ENCODE measurements around the gene PPP4C. TPM values are rescaled to one million over a fixed set of nuclear protein-coding genes. Genes with fewer than 3 reads are reported as not detected.
"Not testable (repeated sequence)": the region's sequence is repeated elsewhere in the genome, so short reads cannot be mapped to it uniquely, and the experiment has no call there.

Gene PPP4C
- total RNA-seq, 1 donor: 178 TPM

- Histone ChIP-seq H3K27me3 (ENCODE audit: insufficient read depth, low read length) (no peaks in the 10 kb centered on the region), H2AFZ (ENCODE audit: low read length) (no peak overlapping the region), H3K79me2 (ENCODE audit: insufficient read depth, low read length) (no peaks in the 10 kb centered on the region), H4K20me1 (ENCODE audit: insufficient read depth, low read length) (peaks cover 4% of the 10 kb centered on the region), H3K4me1 (ENCODE audit: insufficient read depth, low read length) (peaks cover 6% of the 10 kb centered on the region), H3K4me2 (ENCODE audit: insufficient read depth, low read length) (no peak overlapping the region), H3K4me3 (ENCODE audit: insufficient read depth, low read length) (no peak overlapping the region), H3K9me3 (ENCODE audit: low read depth, low read length) (no peaks in the 10 kb centered on the region), H3K27ac (ENCODE audit: low read depth, low read length) (no peak overlapping the region), H3K36me3 (ENCODE audit: insufficient read depth, low read length) (peaks cover 59% of the 10 kb centered on the region)
- no peak for DNase-seq (ENCODE audit: insufficient read length, low spot score, missing footprints)
- TF ChIP-seq, protein P1, sequence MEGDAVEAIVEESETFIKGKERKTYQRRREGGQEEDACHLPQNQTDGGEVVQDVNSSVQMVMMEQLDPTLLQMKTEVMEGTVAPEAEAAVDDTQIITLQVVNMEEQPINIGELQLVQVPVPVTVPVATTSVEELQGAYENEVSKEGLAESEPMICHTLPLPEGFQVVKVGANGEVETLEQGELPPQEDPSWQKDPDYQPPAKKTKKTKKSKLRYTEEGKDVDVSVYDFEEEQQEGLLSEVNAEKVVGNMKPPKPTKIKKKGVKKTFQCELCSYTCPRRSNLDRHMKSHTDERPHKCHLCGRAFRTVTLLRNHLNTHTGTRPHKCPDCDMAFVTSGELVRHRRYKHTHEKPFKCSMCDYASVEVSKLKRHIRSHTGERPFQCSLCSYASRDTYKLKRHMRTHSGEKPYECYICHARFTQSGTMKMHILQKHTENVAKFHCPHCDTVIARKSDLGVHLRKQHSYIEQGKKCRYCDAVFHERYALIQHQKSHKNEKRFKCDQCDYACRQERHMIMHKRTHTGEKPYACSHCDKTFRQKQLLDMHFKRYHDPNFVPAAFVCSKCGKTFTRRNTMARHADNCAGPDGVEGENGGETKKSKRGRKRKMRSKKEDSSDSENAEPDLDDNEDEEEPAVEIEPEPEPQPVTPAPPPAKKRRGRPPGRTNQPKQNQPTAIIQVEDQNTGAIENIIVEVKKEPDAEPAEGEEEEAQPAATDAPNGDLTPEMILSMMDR (IDR thresholded peaks at IDR 0.05; ENCODE audit: extremely low read depth, low read depth, low read length): no peak
Measured at GRCh38 chr16:30114411-30114810, 38.6 kb downstream of the PPP4C start.

GRCh38 chr16:30114833-30115232 lies 39.0 kb downstream of the PPP4C start:
- not testable (repeated sequence) for H3K4me1 ChIP-seq (ENCODE audit: insufficient read depth, low read length); H3K4me3 ChIP-seq (ENCODE audit: insufficient read depth, low read length); H3K4me2 ChIP-seq (ENCODE audit: insufficient read depth, low read length); H3K27ac ChIP-seq (ENCODE audit: low read depth, low read length); H3K79me2 ChIP-seq (ENCODE audit: insufficient read depth, low read length); H4K20me1 ChIP-seq (ENCODE audit: insufficient read depth, low read length); DNase-seq (ENCODE audit: insufficient read length, low spot score, missing footprints); H2AFZ ChIP-seq (ENCODE audit: low read length); H3K27me3 ChIP-seq (ENCODE audit: insufficient read depth, low read length); H3K9me3 ChIP-seq (ENCODE audit: low read depth, low read length)
- H3K36me3 ChIP-seq (ENCODE audit: insufficient read depth, low read length): peaks cover 58% of the 10 kb centered on the region

DNA sequence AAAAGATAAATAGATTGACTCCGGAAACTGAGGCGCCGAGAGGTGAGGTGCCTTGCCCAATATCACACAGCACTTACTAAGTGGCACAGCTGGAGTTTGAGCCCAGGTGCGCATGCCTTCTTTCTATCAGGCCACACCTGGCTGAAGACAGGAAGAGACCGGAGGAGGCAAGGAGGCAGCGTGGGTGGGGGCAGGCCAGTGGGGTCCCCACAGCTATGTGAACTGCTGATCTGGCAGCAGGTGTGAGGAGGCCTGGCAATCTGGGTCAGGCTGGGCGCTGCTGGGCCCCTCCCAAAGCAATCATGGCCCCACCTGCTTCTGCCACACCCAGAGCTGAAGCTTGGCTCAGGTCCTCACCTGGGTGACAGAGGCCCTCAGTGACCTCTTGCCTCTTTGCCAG lies 39.4 kb downstream of the PPP4C start:
- peaks cover 4% of the 10 kb centered on the region for H4K20me1 ChIP-seq (ENCODE audit: insufficient read depth, low read length)
- no peak overlapping the region for H3K27ac ChIP-seq (ENCODE audit: low read depth, low read length)
- H3K79me2 ChIP-seq (ENCODE audit: insufficient read depth, low read length): no peaks in the 10 kb centered on the region
- H3K4me1 ChIP-seq (ENCODE audit: insufficient read depth, low read length): peaks cover 6% of the 10 kb centered on the region
- no peak overlapping the region for H3K4me2 ChIP-seq (ENCODE audit: insufficient read depth, low read length)
- no peak overlapping the region for H3K4me3 ChIP-seq (ENCODE audit: insufficient read depth, low read length)
- H3K27me3 ChIP-seq (ENCODE audit: insufficient read depth, low read length): no peaks in the 10 kb centered on the region
- TF ChIP-seq, protein P1 (IDR thresholded peaks at IDR 0.05; ENCODE audit: extremely low read depth, low read depth, low read length): no peak
- H3K9me3 ChIP-seq (ENCODE audit: low read depth, low read length): no peaks in the 10 kb centered on the region
- no peak for DNase-seq (ENCODE audit: insufficient read length, low spot score, missing footprints)
- no peak overlapping the region for H2AFZ ChIP-seq (ENCODE audit: low read length)
- H3K36me3 ChIP-seq (ENCODE audit: insufficient read depth, low read length): peaks cover 56% of the 10 kb centered on the region

GRCh38 chr16:30116291-30117207 lies 40.8 kb downstream of the PPP4C start:
- no peaks in the 10 kb centered on the region for H3K79me2 ChIP-seq (ENCODE audit: insufficient read depth, low read length)
- no peak overlapping the region for H3K4me3 ChIP-seq (ENCODE audit: insufficient read depth, low read length)
- DNase-seq (ENCODE audit: insufficient read length, low spot score, missing footprints): no peak
- H3K9me3 ChIP-seq (ENCODE audit: low read depth, low read length): no peaks in the 10 kb centered on the region
- no peak overlapping the region for H3K4me2 ChIP-seq (ENCODE audit: insufficient read depth, low read length)
- H3K27ac ChIP-seq (ENCODE audit: low read depth, low read length): no peak overlapping the region
- peaks cover 10% of the 10 kb centered on the region for H3K4me1 ChIP-seq (ENCODE audit: insufficient read depth, low read length)
- H3K27me3 ChIP-seq (ENCODE audit: insufficient read depth, low read length): no peaks in the 10 kb centered on the region
- peaks cover 4% of the 10 kb centered on the region for H4K20me1 ChIP-seq (ENCODE audit: insufficient read depth, low read length)
- H3K36me3 ChIP-seq (ENCODE audit: insufficient read depth, low read length): peaks cover 50% of the 10 kb centered on the region
- TF ChIP-seq, protein P1 (IDR thresholded peaks at IDR 0.05; ENCODE audit: extremely low read depth, low read depth, low read length): no peak
- no peak overlapping the region for H2AFZ ChIP-seq (ENCODE audit: low read length)
